CMK (cell line): ENCODE results near the gene SH3D19.
"Not testable (repeated sequence)": the region's sequence is repeated elsewhere in the genome, so short reads cannot be mapped to it uniquely, and the experiment has no call there.

ENCODE experiments used
- DNase-seq: peaks from one replicate; pipeline ENCODE4 v3.0.0-alpha.2; 2010; ENCODE audit warnings: low read depth

The SH3D19 gene

GRCh38 chr4:151267822-151268535 is 57.4 kb downstream of the SH3D19 start:
- DNase-seq, result no peak

GRCh38 chr4:151267104-151267503 is 58.3 kb downstream of the SH3D19 start:
- no peak for DNase-seq

- no peak for DNase-seq
Measured at GRCh38 chr4:151266497-151266896, 58.9 kb downstream of the SH3D19 start.

- DNase-seq, result no peak
Measured at GRCh38 chr4:151263455-151263854, 62.0 kb downstream of the SH3D19 start.

GRCh38 chr4:151260526-151260925 is 64.9 kb downstream of the SH3D19 start:
- no peak for DNase-seq

- DNase-seq, result no peak
Measured at GRCh38 chr4:151259752-151260151, 65.7 kb downstream of the SH3D19 start.

DNA sequence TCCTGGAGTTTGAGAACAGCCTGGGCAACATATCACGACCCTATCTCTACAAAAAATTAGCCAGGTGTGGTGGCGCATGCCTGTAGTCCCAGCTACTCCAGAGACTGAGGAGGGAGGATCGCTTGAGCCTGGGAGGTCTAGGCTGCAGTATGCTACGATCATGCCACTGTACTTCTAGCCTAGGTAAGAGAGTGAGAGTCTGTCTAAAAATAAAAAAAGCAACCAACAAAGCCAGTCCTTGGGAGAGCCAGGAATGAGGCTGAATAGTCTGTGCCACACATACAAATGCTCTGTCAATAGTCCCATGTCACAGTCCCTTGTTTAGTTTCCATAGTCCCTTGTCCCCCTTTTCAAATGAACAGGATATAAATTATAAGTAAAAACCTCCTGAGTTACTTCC is 67.7 kb downstream of the SH3D19 start:
- no peak for DNase-seq

- DNase-seq, result no peak
Measured at GRCh38 chr4:151256134-151256533, 69.3 kb downstream of the SH3D19 start.

- not testable (repeated sequence) for DNase-seq
Measured at GRCh38 chr4:151255680-151256079, 69.7 kb downstream of the SH3D19 start.

DNA sequence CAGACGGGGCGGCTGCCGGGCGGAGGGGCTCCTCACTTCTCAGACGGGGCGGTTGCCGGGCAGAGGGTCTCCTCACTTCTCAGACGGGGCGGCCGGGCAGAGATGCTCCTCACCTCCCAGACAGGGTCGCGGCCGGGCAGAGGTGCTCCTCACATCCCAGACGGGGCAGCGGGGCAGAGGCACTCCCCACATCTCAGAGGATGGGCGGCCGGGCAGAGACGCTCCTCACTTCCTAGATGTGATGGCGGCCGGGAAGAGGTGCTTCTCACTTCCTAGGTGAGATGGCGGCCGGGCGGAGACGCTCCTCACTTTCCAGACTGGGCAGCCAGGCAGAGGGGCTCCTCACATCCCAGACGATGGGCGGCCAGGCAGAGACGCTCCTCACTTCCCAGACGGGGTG is 70.2 kb downstream of the SH3D19 start:
- DNase-seq, result not testable (repeated sequence)

DNA sequence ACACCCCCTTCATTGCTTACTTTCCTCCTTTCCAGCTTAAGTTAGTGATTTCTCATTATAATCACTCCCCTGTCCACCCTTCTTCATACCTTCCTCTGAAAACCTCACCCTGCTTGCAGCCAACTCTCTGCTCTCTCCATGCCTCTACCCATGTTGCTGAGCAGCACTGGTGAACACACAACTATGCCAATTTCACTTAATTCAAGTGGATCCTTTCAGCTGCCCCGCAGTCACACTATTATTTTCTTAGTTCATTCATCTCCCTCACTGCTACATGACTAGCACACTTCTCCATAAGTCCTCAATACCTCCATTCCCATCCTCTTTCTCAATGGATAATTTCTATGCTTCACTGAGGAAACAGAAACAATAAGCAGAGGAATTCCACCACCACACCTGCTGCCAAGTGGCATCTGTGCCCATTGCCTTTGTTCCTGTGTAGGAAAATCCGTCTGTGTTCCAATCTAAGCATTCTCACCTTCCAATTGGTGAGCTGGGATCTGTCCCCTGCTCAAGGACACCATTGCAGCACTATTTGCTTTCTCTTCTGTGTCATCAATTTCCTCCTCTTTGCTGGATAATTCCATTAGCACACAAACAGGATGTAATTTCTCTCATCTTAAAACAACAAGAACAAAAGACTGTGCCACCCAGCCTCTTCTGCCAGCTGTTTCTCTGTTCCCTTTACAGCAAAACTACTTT is 73.7 kb downstream of the SH3D19 start:
- DNase-seq, result no peak

DNA sequence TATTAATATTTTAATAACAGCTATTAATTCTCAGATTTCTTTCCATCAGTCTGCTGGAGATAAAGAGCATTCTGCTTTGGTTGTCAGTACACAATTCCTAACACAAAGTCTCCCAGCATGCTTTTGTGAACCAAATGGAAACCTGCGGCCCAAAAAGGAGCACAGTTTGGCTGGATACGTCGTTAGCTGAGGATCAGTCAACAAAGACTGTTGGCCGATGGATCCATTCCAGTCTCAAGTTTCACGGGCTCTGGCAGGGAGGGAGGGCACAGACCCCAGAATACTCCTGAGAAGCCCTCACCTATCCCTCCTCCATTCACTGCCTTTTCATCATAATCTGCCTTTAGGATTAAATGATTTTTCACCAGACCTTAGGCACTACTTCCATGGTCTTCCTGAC is 74.7 kb downstream of the SH3D19 start:
- no peak for DNase-seq

GRCh38 chr4:151248519-151248918 is 76.9 kb downstream of the SH3D19 start:
- no peak for DNase-seq

DNA sequence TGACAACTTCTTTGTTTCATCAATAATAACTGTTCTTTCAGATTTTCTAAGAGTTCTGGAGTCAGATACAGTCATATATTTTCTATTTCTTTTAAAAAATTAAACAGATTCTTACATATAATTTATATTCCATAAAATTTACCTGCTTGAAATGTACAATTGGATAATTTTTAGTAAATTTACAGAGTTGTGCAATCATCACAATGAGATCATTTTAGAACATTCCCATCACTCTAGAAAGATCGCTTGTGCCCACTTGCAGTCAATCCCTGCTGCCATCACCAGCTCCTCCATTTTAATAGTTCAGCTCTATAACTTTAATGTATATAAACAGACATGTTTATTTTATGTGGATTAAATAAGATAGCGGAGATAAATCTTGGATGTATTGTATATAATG is 78.0 kb downstream of the SH3D19 start:
- DNase-seq, result no peak

DNA sequence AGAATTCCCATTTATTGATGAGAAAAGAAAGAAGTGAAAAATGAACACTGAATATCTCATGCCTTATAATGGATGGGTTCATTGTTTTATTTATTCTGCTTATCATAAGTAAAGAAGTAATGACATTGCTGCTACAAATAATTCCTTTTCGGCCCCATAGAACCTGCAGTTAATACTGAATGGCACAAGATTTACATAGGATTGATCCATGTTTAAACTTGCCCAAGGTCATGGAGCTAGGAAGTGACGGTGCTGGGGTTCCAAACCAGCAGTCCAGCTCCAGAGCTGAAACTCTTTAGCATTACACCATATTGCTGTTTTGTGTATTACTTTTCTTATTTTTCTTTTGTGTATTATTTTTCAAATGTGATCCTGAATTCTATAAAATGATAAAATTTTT is 78.7 kb downstream of the SH3D19 start:
- no peak for DNase-seq

DNA sequence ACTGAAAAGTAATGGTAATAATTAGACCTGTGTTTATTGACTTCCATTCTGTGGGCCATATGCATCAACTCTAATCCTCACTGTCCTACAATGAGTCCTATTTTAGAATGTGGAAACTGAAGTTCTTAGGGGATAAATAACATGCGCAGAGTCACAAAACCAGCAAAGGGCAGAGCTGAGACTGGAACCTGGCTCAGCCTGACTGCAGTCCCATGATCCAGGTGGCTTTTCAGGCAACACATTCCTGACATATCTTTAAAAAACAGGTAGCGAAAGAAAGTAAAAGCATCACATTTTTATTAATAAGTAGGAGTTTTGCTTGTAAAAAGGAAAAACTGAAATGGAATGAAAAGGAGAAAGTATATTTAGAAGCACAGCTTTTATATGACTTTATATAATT is 83.1 kb downstream of the SH3D19 start:
- DNase-seq, result no peak

DNA sequence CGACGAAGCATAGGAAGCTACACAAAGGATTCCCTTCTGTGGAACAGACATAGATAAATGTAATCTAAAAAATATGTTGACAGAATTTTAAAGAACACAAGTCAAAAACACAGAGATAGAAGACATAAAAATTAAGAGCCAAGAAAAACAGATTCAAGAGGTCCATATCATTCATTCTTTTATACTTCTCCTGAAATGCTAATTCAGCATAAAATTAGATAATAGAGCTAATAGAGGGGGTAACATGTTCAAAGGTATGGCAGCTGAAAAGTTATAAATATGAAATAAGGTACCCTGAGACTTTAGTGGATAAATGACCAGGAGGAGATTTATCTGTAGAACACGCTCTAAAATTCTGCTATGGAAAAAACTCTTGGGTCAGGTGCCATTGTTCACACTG is 85.8 kb downstream of the SH3D19 start:
- DNase-seq, result no peak

GRCh38 chr4:151238477-151238876 is 86.9 kb downstream of the SH3D19 start:
- DNase-seq, result no peak

DNA sequence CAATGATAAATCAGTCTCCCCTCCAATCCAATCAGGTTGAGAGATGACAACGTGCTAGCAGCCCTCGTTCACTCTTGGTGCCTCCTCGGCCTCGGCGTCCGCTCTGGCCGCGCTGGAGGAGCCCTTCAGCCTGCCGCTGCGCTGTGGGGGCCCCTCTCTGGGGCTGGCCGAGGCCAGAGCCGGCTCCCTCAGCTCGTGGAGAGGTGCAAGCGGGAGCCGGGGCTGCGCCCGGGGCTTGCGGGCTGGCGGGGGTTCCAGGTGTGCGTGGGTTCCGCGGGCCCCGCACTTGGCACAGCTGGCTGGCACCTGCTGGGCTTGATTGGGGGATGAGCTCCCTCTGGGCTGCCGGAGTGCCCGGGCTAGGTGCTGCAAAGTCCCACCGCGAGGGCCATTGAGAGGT is 89.4 kb downstream of the SH3D19 start:
- no peak for DNase-seq

DNA sequence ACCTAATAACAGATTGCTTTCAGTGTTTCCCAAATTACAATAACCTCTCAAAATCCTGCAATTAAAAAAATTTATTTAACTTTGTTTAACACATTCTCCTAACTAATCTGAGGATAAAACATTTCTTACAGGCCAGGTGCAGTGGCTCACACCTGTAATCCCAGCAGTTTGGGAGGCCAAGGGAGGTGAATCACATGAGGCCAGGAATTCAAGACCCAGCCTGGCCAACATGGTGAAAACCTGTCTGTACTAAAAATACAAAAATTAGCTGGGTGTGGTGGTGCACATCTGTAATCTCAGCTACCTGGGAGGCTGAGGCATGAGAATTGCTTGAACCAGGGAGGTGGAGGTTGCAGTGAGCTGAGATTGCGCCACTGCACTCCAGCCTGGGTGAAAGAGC is 90.0 kb downstream of the SH3D19 start:
- not testable (repeated sequence) for DNase-seq

DNA sequence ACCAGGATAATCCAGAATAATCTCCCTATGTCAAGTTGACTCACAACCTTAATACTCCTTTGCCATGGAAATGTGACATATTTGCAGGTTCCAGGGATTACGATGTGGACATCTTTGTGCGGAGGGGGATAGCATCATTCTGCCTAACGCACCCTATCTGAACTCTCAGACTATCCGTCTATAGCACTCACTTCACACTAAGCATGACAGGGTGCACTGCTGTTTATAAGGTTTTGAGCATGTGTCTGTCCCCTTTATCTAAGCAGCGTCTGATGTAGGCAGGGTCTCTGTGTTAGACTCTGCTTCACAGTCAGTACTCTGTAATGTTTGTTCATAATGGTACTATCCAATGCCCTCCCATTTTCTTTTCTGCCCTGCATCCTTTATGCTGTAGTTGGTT is 91.8 kb downstream of the SH3D19 start:
- DNase-seq, result no peak

DNA sequence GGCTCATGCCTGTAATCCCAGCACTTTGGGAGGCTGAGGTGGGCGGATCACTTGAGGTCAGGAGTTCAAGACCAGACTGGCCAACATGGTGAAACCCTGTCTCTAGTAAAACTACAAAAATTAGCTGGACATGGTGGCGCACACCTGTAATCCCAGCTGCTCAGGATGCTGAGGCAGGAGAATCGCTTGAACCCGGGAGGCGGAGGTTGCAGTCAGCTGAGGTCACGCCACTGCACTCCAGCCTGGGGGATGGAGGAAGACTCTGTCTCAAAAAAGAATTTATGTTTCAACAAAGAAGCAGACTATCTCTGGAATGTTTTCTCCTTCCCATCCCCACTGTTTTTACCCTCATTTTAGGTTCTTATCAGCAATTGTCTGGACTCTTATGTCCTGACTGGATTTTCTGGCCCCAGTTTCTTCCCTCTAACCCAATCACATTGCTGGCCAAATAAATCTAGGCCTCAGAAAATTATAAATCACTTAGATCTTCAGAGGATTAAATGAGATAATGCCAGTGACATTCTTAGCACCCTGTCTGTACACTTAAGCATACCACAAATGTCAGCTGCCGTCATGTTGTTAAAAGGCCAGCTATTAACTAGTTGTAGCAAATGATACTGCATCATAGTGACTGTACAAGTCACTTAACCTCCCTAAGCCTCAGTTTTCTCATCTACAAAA is 93.3 kb downstream of the SH3D19 start:
- no peak for DNase-seq
